KG1 (cell line): Measurements from ENCODE around the gene CLTCL1.
"Not testable (repeated sequence)": the region's sequence is repeated elsewhere in the genome, so short reads cannot be mapped to it uniquely, and the experiment has no call there.

Experiments
- DNase-seq: peaks from one replicate; lab custom pipeline; 2025; lab: John Stamatoyannopoulos, UW

The CLTCL1 gene

GRCh38 chr22:19290400-19291217 lies 910 bp downstream of the CLTCL1 start:
- DNase-seq, result no peak

DNA sequence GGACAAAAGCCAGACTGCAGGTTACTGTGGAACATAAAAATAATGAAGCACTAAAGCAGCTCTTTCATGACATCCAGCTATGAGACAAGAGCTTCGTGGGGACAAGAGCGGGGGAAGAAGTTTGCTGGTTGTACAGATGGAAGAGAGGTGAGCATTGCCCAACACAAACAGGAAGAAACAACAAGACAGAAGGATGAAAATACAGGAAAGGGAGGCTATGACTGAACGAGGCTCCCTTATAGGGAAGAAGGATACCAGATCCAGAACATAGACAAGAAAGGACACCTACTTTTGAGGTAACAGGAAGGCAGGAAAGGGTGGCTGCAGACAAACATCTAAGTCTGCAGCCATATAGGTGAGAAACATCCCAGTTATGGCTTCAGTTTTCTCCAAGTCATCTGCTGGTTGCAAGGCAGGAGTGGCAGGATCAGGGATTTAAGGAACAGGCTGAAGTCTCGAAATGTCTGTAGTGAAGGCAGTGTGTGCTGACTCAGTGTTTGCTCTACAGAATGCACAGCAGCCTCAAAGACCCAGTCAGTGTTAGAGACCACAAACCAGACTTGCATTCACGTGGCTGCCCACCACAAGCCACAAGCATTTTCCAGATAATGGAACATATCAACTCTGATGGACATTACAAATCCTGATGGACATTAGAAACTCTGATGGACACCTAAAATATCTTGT lies 1.9 kb downstream of the CLTCL1 start:
- no peak for DNase-seq

GRCh38 chr22:19287889-19288288 lies 3.6 kb downstream of the CLTCL1 start:
- DNase-seq, result no peak

DNA sequence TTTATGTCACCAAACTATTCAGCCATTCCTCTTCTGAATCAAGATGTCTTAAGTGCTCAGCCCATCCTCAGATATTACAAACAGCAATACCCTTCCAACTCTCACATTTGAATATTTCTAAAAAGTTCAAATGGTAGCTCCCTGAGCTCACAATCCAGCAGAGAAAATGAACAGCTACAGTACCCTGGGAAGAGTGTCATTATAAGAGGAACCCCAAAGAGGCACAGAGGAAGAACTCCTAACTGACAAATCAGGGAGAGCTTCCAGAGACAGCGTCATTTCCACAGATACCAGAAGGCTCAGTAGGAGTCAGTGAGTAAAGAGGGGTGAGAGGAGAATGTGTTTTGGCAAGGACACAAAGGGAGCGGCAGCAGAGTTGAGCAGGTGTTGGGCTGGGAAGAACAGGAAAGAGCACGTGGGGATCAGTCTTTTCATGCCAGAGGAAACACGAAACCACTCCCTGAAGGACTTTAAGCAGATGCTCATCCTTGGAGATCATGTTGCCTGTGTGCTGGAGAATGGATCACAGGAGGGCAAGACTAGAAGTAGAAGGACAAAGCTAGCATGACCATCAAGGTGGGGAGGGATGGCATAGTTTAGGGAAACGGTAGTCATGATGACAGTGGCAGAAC lies 4.3 kb downstream of the CLTCL1 start:
- no peak for DNase-seq

GRCh38 chr22:19285831-19286230 lies 5.7 kb downstream of the CLTCL1 start:
- no peak for DNase-seq

DNA sequence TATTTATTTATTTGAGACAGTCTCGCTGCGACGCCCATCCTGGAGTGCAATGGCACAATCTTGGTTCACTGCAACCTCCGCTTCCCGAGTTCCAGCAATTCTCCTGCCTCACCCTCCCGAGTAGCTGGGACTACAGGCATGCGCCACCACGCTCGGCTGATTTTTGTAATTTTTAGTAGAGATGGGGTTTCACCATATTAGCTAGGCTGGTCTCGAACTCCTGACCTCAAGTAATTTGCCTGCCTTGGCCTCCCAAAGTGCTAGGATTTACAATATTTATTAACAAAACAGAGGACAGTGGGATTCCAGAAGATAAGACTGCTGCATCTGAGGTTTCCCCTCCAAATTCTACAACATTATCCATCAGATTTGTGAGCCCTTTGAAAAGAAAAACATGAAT lies 12.4 kb downstream of the CLTCL1 start:
- not testable (repeated sequence) for DNase-seq

DNA sequence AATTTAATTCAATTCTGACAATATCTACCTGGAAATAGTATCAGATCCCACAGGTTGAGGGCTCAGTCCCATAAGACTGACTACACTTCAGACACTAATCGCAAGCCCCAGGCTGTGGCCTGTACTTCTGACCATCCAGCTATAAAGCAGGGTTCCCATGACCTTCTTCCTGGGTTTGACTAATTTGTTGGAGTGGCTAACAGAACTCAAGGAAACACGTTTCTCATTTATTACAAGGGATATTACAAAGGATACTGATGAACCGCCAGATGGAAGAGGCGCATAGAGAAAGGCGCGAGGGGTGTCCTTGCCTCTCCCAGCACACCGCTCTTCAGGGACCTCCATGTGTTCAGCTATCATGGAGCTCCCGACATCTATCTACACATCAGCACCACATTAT lies 13.7 kb downstream of the CLTCL1 start:
- no peak for DNase-seq

GRCh38 chr22:19275919-19276600 lies 15.5 kb downstream of the CLTCL1 start:
- no peak for DNase-seq

DNA sequence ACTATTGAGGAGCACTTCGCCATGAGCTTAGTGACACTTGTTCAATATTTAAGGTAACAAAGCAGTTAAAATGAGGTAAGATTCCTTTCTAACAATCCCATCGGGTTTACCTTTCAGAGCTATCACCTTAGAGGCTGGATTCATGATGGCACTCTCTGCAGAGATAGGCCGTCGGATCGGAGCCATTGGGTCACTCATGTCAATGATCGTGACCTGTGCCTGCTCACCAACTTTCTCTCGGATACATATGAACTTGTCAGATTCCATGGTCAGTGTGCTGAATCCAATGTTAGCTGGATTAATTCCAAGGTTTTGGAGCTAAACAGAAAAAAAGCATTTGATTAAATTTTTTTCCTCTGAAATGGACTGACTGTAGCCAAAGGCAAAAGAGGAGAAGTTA lies 16.0 kb downstream of the CLTCL1 start:
- DNase-seq, result no peak

DNA sequence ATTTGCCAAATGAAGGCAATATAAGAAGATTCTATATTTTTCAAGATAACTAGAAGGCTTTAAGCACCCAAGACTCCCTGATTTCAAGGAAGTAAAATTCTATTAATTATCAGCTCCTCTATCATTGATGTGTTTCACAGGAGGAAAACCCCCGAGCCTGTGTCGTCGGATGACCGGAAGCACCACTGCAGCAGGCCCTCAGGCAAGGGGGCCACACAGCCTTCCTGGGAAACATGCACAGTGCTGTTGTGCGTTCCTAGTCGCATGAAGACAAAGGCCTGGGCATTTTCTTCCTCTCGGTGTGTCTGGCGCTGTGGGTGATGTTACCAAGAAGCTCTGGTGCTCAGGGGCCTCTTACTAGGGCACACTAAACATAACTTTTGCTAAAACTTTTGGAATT lies 16.4 kb downstream of the CLTCL1 start:
- no peak for DNase-seq

- no peak for DNase-seq
These were observed 19.5 kb downstream of the CLTCL1 start for GRCh38 chr22:19271856-19272535.

GRCh38 chr22:19271273-19271855 lies 20.2 kb downstream of the CLTCL1 start:
- DNase-seq, result no peak

DNA sequence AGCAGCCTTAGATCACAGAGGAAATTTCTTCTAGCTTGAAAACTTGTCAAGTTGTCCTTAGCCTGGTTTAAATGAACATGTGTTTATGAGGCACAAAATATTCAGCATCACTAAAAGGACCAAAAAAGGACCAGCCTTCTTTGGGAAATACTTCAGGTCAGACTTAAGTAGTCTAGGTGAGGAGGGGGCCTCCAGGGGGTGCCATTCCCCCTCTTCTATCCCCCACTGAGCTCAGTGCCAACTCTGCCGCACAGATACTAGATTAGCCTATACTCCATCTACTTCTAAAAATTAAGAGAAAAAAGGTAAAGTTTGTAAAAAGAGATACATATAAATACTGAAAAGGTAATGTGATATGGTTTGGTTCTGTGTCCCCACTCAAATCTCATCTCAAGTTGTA lies 20.6 kb downstream of the CLTCL1 start:
- DNase-seq, result no peak

GRCh38 chr22:19266547-19267086 lies 24.9 kb downstream of the CLTCL1 start:
- DNase-seq, result no peak

- DNase-seq, result no peak
These were observed 25.7 kb downstream of the CLTCL1 start for GRCh38 chr22:19265779-19266178.

GRCh38 chr22:19260804-19261203 lies 30.7 kb downstream of the CLTCL1 start:
- DNase-seq, result no peak

DNA sequence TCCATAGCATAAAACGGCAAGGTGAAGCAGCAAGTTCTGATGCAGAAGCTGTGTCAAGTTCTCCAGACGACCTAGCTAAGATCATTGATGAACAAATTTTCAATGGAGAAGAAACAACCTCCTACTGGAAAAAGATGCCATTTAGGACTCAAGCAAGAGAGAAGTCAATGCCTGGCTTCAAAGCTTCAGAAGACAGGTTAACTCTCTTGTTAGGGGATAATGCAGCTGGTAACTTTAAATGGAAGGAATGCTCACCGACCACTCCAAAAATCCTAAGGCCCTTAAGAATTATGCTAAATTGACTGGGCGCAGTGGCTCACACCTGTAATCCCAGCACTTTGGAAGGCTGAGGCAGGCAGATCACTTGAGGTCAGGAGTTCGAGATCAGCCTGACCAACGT lies 31.3 kb downstream of the CLTCL1 start:
- no peak for DNase-seq

DNA sequence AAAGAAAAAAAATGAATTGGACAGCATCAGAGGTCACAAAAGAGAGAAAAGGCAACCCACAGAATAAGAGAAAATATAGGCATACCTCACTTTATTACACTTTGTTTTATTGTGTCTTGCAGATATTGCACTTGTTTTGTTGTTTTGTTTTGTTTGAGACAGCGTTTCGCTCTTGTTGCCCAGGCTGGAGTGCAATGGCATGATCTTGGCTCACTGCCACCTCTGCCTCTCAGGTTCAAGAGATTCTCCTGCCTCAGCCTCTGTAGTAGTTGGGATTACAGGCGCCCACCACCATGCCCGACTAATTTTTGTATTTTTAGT lies 32.6 kb downstream of the CLTCL1 start:
- not testable (repeated sequence) for DNase-seq

DNA sequence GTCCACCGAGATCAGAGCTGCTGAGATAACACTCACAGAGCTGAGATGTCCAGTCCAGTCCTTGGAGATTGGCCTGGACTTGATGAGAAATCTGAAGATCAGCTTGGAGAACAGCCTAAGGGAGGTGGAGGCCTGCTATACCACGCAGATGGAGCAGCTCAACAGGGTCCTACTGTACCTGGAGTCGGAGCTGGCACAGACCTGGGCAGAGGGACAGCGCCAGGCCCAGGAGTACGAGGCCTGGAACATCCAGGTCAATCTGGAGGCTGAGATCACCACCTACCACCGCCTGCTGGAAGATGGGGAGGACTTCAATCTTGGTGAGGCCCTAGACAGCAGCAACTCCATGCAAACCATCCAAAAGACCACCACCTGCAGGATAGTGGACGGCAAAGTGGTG lies 33.1 kb downstream of the CLTCL1 start:
- DNase-seq, result no peak

DNA sequence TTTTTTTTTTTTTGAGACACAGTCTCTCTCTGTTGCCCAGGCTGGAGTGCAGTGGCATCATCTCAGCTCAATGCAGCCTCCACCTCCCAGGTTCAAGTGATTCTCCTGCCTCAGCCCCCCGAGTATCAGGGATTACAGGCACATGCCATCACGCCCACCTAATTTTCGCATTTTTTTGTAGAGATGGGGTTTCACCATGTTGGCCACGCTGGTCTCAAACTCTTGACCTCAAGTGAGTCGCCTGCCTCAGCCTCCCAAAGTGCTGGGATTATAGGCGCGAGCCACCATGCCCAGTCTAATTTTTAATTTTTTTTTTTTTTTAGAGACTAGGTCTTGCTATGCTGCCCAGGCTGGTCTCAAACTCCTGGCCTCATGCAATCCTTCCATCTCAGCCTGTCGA lies 35.2 kb downstream of the CLTCL1 start:
- not testable (repeated sequence) for DNase-seq

GRCh38 chr22:19253143-19253542 lies 38.4 kb downstream of the CLTCL1 start:
- no peak for DNase-seq
